Stomach (tissue), 4 donors: Measurements from ENCODE around the gene MEF2A.

Experiments
- CTCF ChIP-seq, 7 experiments: fragments of 450-650 bp in 4 of 7; fragments of 200-600 bp in 3 of 7; sonication (generic) in 3 of 7; IDR thresholded peaks; one replicate each; pipeline ENCODE4 v1.5.1; 2016 to 2019; ENCODE audit warnings: antibody characterized with exemption in 7 of 7, control low read depth in 2 of 7, mild to moderate bottlenecking in 1 of 7
- EP300 ChIP-seq: sonication (generic); formaldehyde crosslinking; IDR thresholded peaks from one replicate; pipeline ENCODE4 v1.6.1; 2017; ENCODE audit warnings: antibody characterized with exemption
- POLR2A ChIP-seq, 4 donors: fragments of 450-650 bp; IDR thresholded peaks; one replicate each; pipeline ENCODE4 v1.6.1; 2016; ENCODE audit warnings: antibody characterized with exemption in 4 of 4, control low read depth in 2 of 4, mild to moderate bottlenecking in 1 of 4, moderate library complexity in 1 of 4
- POLR2AphosphoS5 ChIP-seq, 3 donors: sonication (generic); formaldehyde crosslinking; IDR thresholded peaks; one replicate each; pipeline ENCODE4 v1.6.1; 2016; ENCODE audit warnings: antibody characterized with exemption in 3 of 3

- TF ChIP-seq CTCF (IDR thresholded peaks at IDR 0.05) (no peak), POLR2AphosphoS5 (IDR thresholded peaks at IDR 0.05) (no peak), POLR2A (IDR thresholded peaks at IDR 0.05) (no peak), EP300 (no peak)
Measured at GRCh38 chr15:99732751-99733267, 167.0 kb downstream of the MEF2A start.
